Hematopoietic multipotent progenitor cell treated with erythropoietin and hydrocortisone succinate and interleukin-3 and kit ligand, for 6 days (in vitro differentiated cells): Measurements from ENCODE around the gene CPNE6.
"Not testable (repeated sequence)": the region's sequence is repeated elsewhere in the genome, so short reads cannot be mapped to it uniquely, and the experiment has no call there.

Experiments used
- DNase-seq: peaks from one replicate; pipeline ENCODE4 v3.0.0-alpha.2; 2015

Gene CPNE6

DNA sequence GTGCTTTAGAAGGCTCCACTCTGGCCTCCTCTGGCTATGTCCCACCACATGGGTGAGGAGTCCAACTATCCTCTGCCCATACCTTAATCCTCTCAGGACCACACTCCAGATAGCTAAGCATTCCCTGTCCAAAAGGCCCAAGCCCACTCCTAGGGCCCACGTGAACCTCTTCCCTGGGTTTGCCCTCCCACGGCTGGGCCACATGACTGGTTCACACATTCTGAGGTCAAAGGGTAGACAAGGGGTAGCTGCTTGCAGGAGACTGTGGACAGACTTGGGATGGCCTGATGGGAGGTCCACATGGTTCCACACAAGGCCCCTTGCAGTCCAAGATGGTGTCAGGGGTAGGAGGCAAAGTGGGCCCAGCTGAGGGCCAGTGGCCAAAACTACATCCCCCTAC, 16.7 kb downstream of the CPNE6 start:
- no peak for DNase-seq

DNA sequence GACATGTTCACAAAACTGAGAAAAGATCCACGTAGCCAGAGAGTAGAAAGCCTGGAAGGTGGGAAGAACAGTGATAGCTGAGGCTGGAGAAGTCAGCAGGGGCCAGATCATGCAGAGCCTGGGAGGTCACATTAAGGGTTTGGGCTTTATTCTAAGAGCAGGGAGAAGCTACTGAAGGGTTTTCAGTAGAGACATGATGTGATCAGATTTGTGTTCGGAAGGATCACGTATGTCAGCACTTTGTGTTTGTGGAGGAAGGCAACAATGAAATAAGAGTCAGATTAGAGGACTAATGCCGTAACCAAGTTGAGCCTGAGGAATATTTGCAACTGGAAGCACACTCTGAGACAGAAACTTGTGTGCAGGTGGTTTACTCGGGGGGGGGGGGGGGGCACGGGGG, 18.5 kb downstream of the CPNE6 start:
- DNase-seq, result no peak

DNA sequence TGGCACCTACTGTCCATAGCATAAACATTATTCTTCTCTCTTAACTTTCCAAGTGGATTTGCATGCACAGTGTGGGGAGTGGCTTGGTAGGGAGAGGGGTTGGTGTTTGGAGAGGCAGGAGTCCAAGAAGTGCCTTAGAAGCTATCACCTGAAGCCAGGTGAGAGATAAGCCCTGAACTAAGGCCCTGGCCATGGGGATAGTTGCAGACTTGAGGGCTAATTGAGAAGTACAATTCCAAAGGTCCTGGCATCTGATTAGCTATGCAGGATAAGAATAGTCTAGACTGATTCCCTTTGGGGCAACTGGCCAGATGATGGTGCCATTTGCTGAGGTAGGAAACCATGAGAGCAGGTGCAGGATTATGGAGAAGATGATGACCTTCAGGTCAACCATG, 20.7 kb downstream of the CPNE6 start:
- no peak for DNase-seq

DNA sequence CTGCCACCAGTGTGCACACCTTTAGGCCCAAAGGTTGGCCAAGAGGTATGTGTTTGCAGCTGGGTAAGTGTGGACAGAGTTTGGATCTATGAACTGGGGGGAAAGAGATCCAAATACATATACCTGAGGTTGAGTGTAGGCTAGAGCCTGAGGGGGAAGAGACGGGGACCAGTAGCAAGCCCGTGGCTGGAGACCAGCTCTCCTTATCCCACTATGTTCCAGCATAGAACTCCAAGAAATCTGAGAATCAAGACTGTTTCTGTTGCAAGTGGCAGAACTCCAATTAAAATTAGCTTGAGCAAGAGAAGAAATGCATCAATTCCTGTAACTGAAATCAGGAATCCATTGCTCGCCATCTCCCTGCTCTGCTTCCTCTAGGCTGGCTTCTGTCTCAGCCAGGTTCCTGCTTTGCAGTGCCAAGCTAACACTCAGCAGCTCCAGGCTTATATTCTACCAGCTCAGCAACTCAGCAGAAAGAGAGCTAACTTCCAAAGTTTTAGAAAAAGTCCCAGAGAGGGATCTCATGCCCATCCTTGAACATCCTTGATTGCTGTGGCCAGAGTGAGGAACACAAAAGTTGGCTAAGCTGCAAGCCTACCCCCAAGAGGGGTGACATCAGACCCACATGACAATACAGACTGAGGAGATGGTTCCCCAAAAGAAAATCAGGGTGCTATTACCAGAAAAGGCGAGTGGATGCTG, 21.3 kb downstream of the CPNE6 start:
- DNase-seq, result no peak

DNA sequence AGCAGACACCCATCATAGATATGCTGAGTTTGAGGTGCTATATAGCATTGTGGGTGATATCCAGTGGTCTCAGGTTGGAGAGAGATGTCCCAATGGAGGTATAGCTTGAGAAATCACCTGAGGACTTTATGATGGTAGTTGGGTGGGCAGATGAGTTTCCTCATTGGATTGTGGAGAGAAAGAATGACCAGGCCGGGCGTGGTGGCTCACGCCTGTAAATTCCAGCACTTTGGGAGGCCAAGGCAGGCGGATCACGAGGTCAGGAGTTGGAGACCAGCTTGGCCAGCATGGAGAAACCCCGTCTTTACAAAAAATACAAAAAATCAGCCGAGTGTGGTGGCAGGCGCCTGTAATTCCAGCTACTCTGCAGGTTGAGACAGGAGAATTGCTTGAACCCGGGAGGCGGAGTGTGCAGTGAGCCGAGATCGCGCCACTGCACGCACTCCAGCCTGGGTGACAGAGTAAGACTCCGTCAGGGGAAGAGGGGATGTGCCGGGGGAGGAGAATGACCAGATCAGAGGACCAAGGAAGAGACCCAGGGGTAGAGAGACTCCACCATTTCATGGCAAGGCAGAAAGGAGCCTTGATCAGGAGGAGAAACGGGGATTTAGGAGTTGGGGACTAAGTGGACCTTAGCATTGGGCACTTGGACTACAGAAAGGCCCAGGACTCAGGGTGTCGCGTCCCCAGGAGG, 22.0 kb downstream of the CPNE6 start:
- DNase-seq, result no peak

DNA sequence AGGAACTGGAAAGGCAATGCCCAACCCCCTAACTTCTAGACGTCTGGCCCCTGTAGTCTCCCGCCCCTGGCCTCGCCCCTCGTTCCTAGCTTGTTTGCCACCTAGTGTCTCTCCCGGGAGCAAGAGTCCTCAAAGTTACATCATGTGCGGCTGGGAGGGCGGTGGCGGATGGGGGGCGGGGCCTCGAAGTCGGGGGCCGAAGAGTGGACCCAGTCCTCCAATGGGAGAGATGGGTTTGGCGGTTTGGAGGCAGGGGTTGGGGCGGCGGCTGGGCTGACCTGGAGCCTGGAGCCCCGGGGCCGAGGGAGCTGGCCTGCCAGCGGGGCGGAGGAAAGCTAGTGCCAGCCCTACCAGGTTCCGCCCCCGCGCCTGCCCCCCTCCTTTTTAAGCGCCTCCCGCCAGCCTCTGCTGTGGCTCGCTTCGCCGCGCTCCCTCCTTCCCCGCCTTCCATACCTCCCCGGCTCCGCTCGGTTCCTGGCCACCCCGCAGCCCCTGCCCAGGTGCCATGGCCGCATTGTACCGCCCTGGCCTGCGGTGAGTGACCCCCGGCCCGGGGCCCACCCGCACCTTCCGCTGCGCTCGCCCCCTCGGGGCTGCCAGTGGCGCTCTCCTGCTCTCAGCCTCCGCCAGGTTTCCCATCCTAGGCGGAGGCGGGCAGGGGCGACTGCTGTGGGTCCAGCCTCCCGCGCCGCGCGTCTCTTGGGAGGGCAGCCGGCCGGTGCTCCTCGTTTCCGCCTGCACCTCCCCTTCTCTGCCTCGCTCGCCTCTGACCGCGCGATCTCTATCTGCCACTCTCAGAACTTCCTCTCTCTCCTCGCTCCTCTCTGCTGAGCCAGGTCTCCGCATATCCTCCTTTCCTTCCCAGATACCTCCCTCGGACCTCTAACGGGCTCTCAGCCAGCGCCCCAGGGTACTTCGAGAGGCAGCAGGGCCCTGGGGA, 22.8 kb downstream of the CPNE6 start, which contains the start of gene PCK2:
TSS of gene PCK2 (plus strand) at position 411 of the 940 bp plus-strand sequence. CDS start at position 506, 95 bp downstream.
- DNase-seq, result peak; percentile 97

DNA sequence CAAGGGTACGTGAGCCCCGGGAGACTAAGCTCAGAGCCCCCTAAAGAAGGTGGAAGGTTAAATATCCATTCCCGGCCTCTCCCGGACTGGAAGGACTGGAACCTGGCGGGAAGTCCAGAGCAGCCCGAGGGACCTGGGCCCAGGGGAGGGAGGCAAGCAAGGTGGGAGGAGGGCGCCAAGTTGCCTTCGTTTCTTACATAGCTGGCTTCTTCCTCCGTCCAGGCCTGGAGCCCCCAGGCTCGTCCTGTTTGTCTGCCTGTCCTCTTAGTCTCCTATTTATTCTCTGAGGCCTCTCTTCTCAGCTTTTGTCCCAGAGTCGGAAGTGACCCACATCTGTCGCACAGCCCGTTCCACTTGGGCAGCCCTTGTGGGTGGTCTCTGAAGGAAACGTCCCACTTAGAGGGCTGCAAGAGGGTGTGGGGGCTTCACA, 23.5 kb downstream of the CPNE6 start:
- peak; percentile 42 for DNase-seq

DNA sequence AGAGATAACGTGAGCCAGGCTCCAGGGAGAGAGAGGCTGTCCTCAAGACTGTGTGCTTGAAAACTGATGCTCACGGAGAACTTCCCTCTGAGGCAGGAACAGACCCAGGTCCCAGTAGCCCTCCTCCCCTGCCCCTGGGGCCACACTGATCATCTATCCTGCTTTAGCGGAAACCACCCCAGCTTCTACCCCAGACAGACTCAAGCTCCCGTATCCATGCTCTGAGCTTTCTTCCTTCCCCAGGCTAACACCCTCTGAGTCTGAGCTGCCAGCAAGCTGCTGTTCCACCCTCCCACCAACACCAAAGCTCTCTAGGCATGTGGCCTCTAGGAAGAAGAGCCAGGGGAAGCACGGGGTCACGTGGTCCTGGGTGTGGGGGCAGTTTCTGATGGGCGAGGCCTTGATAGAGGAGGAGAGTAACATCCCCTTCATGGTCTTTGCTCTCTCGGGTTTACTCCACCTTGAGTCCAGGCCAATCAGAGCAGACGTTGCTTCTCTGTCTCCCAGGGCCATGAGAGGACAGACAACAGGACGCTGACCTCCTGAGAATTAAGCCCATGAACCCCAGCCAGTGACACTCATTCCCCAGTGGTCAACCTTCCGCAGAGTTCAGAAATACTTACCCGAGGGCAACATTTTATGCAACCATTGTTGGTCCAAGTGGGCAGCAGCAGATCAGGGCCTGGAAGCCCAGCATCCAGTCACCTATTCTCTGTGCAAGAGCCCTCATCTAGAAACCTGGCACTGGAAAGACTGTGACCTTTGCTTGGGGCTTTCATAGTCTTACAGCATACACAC, 24.1 kb downstream of the CPNE6 start:
- peak; percentile 97 for DNase-seq

DNA sequence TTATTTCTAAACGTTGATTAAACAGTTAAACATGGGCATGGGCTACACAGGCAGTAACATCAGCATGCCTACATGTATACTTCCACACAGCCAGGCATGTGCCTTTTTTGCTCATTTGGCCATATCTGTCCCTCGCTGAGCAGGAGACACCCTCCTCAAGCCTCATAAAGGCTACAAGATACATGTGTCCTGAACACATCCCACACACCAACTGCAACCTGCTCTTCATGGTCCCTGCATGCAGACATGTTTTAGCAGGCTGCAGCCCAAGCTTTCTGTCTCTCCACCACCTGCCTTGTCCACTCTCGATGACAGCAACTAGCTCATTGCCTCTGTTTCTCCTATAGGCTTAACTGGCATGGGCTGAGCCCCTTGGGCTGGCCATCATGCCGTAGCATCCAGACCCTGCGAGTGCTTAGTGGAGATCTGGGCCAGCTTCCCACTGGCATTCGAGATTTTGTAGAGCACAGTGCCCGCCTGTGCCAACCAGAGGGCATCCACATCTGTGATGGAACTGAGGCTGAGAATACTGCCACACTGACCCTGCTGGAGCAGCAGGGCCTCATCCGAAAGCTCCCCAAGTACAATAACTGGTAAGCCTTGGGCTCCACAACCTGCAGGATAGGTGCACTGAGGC, 25.3 kb downstream of the CPNE6 start:
- no peak for DNase-seq

DNA sequence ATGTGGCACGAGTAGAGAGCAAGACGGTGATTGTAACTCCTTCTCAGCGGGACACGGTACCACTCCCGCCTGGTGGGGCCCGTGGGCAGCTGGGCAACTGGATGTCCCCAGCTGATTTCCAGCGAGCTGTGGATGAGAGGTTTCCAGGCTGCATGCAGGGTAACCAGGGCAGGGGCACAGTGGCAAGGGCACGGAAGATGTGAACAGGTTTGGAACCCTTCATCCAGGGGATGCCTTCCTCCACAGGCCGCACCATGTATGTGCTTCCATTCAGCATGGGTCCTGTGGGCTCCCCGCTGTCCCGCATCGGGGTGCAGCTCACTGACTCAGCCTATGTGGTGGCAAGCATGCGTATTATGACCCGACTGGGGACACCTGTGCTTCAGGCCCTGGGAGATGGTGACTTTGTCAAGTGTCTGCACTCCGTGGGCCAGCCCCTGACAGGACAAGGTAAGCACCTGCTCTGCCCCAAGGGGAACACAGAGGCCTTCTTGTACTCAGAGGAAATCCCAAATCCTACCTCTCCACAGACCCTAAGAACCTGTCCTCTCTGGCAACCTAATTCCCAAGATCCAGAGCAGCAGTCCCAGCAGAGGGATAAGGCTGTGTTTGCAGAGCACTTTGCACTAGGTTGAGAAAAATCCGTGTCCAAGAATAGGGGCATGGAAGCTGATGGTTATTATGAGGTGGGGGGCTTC, 27.0 kb downstream of the CPNE6 start:
- DNase-seq, result no peak

DNA sequence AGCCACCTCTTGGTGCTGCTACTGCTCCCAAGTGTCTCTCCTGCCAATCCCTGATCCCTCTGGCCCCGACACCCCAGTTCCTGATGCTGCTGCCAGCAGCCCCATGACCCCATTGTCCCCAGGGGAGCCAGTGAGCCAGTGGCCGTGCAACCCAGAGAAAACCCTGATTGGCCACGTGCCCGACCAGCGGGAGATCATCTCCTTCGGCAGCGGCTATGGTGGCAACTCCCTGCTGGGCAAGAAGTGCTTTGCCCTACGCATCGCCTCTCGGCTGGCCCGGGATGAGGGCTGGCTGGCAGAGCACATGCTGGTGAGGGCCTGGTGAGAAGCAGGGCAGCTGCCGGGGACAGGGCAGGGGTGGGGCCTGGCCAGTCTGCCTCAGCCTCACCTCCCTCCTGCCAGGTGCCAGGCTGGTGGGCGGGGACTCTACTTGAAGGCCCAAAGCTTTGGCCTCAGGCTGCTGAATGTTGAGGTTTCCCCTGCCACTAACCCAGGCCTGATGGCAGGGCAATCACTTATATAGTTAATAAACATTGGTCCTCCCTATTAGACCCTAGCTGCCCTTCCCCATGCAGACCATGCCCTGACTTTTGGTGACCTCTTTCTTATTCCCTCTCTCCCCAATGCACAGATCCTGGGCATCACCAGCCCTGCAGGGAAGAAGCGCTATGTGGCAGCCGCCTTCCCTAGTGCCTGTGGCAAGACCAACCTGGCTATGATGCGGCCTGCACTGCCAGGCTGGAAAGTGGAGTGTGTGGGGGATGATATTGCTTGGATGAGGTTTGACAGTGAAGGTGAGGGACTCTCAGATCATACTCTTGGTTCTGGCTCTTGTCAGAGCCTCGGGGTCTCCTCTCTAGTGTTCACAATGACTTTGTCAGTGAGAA, 27.8 kb downstream of the CPNE6 start:
- DNase-seq, result no peak

DNA sequence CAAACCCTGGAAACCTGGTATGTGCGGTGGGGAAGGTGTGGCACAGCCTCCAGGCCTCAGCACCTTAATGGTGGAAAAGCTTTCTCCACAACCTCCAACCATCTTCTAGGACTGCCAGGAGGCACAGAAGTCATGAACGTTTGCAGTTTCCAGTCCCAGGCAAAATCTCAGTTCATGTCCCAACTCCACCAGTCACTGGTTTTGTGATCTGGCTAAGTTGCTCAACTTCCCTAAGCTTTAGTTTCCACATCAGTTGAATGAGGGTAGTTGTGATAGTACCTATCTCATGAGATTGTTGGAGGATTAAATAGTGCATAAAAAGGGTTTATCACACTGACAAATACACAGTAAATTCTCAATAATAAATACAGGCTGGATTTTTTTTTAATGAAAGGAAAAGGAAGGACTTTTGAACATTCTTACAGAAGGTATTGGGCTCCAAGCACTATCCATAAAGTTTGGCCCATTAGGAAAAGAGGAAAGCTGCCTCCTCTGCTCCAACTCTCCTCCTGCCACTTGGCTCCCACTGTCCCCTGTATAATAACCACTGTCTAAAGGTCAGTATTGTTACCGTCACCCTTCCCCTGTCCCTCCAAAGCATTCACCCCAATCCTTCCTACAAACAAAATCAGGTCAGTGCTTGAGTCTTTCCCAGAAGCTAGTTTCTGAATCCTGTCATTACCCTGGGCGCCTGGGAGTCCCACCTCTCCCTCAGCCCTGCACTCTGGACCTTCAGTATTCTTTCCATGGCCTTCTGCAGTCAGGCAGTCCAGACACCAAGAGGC, 29.0 kb downstream of the CPNE6 start:
- DNase-seq, result no peak

DNA sequence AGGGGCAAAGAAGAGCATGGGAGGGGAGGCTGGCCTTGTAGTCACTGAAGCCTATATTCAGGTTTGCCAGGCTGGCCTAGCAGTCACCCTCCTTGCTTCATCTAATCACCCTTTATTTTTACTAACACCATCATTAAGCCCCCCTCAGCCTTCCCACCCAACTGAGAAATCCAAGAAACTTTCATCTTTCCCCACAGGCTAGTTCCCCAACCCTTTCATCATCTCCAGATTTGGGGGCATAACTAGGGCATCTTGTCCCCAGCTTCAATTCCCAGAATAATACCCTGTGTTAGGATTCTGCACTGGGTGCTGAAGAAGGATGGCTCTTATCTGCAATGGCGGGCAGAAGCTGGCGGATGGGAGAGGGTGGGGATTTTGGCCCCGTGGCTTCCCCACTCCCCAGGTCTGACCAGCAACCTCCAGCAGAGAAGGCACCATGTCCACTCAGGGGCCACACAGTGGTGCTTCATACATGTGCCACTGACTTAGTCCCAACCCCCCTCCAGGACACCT, 29.7 kb downstream of the CPNE6 start:
- DNase-seq, result no peak

DNA sequence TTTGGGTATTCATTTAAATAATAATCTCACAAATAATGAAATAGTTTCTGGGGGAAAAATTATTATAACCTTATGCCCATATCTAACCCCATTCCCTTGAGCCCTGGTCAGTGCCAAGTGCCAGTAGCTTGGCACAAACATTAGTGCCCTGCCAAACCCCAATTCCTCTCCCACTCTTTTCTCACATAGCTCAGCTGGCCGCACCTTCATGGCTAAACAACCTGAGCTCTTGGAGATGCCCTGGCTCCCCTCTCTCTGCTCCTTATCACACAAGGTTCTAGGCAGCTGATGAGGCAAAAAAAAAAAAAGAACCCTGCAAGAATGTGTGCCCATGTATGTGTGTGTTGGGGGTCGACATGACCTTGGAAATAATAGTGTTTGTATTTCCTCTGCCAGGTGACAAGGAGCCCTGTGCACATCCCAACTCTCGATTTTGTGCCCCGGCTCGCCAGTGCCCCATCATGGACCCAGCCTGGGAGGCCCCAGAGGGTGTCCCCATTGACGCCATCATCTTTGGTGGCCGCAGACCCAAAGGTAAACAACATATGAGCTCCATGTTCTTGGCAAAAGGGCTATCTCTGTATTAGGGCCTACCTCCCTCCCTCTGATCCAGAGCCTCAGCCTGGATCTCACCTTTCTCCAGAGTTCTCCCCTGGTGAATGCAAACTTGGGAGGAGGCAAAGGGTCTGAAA, 31.1 kb downstream of the CPNE6 start:
- no peak for DNase-seq

DNA sequence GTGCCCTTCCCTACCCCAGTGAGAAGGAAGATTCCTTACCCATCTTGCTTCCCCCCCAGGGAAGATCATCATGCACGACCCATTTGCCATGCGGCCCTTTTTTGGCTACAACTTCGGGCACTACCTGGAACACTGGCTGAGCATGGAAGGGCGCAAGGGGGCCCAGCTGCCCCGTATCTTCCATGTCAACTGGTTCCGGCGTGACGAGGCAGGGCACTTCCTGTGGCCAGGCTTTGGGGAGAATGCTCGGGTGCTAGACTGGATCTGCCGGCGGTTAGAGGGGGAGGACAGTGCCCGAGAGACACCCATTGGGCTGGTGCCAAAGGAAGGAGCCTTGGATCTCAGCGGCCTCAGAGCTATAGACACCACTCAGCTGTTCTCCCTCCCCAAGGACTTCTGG, 32.1 kb downstream of the CPNE6 start:
- no peak for DNase-seq

DNA sequence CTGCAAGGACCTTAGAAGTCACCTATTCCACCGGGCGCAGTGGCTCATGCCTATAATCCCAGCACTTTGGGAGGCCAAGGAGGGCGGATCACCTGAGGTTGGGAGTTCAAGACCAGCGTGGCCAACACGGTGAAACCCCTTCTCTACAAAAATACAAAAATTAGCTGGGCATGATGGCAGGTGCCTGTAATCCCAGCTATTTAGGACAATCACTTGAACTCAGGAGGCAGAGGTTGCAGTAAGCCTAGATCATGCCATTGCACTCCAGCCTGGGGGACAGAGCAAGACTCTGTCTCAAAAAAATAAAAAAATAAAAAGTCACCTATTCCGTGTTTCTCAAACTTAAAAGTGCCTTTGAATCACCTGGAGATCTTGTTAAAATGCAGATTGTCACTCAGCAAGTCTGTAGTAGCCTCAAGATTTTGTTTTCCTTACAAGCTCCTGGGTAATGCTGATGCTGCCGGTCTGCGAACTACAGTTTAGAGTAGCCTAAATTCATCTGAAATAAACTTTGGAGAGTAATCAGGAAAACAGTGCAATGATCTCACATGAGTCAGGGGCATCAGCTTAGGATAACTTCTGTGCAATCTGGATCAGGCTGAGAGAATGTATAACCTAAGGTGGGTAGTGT, 34.4 kb downstream of the CPNE6 start:
- not testable (repeated sequence) for DNase-seq

DNA sequence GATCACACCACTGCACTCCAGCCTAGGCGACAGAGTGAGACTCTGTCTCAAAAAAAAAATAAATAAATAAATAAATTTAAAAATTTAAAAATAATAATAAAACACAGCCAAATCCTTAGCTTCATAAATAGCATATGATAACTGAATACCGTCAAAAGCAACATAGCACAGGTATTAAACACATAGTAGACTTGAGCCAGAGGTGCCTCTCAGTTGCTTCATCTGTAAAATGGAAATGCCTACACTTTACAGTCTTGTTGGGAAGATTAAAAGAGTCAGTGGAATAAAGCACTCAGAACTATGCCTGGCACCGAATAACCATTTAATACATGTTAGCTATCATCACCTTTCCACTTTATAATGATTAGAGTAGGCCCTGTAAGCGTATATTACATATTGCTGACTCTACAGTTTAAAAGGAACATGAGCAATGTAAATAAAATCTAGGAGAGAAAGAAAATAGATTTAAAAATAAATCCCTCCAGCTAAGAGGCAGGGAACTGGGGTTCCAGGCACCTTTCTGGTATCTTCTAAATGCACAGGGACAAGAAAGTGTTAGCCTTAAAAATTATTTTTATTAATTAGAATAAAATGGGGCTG, 35.4 kb downstream of the CPNE6 start:
- no peak for DNase-seq
